AG04450 (cell line): ENCODE results near the gene HCST. TPM values are rescaled to one million over a fixed set of nuclear protein-coding genes. Genes with fewer than 3 reads are reported as not detected.
A peak's percentile ranks its signal among the peaks of the same experiment; 100 is the strongest.

Experiments used
- CTCF ChIA-PET: fragments of 300-600, 350-600 bp; formaldehyde crosslinking; extraction: SDS; loops from one replicate; lab custom pipeline; 2022; ENCODE audit warnings: antibody characterized with exemption, inconsistent platforms; lab: Charles Lee
- POLR2A ChIA-PET: fragments of 350-600 bp; formaldehyde crosslinking; extraction: SDS; loops from one replicate; lab custom pipeline; 2021; ENCODE audit warnings: antibody characterized with exemption, inconsistent platforms; lab: Yijun Ruan, JAX
- DNase-seq: peaks from one replicate; pipeline ENCODE4 v3.0.0-alpha.2; 2011; ENCODE audit warnings: low read depth, low spot score
- H3K27ac ChIP-seq: one replicate; pipeline ENCODE4 v1.5.1; 2012; ENCODE audit warnings: low read depth, low read length, control low read depth
- H3K27me3 ChIP-seq: one replicate; pipeline ENCODE4 v1.6.0; 2012; ENCODE audit warnings: low read length; ENCODE audit not compliant: control insufficient read depth, insufficient read depth
- H3K4me3 ChIP-seq: 2 replicates; pipeline ENCODE4 v1.5.1; 2011; ENCODE audit warnings: mild to moderate bottlenecking, low read depth, low read length, control low read depth
- H3K9me3 ChIP-seq: 2 replicates; pipeline ENCODE4 v1.5.1; 2012; ENCODE audit warnings: low read length; ENCODE audit not compliant: control insufficient read depth, insufficient read depth
- polyA plus RNA-seq: library from polyadenylated mRNA; depleted of rRNA; stranded (reverse); fragments of >200 nt; gene quantifications from 2 replicates; pipeline ENCODE4 v1.2.3, GENCODE V29; 2011
- TF ChIP-seq, protein P1 (sequence below): IDR thresholded peaks from 2 replicates; pipeline ENCODE4 v1.5.1; 2011; ENCODE audit warnings: low read depth, low read length, control low read depth, inconsistent platforms

Gene HCST
- polyA plus RNA-seq, 1 experiment = 0.31 TPM

DNA sequence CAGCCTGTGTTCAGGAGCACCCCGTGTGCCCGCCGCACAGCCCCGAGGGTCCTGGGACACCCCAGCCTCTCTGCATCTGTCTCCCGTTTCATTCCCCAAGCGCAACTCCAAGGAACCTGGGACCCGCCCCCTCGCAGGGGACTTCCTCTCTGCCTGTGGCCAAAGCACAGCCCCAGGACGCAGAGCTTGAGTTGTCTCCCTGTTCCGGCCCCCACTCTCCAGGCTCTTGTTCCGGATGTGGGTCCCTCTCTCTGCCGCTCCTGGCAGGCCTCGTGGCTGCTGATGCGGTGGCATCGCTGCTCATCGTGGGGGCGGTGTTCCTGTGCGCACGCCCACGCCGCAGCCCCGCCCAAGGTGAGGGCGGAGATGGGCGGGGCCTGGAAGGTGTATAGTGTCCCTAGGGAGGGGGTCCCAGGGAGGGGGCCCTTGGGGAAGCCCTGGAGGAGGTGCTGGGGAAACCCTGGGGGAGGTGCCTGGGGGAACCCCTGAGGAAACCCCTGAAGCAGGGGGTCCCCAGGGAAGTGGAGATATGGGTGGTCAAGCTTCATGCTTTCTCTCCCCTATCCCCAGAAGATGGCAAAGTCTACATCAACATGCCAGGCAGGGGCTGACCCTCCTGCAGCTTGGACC, 1.3 kb downstream of the HCST start:
- Histone ChIP-seq H3K27me3 (no peaks in the 10 kb centered on the region), H3K4me3 (peak overlapping the region; percentile 37), H3K27ac (peak overlapping the region; percentile 68), H3K9me3 (no peaks in the 10 kb centered on the region; the same call in 1 of the 2 replicates)
- ChIA-PET CTCF (interaction anchor here (0.8 kb wide), 1 partner anchor 27 kb away, joined by 3 read pairs; no protein-coding TSS in a partner anchor), POLR2A (interaction anchor here (0.6 kb wide), 1 partner anchor 20 kb away, joined by 5 read pairs; no protein-coding TSS in a partner anchor)
- DNase-seq = no peak
- TF ChIP-seq, protein P1, sequence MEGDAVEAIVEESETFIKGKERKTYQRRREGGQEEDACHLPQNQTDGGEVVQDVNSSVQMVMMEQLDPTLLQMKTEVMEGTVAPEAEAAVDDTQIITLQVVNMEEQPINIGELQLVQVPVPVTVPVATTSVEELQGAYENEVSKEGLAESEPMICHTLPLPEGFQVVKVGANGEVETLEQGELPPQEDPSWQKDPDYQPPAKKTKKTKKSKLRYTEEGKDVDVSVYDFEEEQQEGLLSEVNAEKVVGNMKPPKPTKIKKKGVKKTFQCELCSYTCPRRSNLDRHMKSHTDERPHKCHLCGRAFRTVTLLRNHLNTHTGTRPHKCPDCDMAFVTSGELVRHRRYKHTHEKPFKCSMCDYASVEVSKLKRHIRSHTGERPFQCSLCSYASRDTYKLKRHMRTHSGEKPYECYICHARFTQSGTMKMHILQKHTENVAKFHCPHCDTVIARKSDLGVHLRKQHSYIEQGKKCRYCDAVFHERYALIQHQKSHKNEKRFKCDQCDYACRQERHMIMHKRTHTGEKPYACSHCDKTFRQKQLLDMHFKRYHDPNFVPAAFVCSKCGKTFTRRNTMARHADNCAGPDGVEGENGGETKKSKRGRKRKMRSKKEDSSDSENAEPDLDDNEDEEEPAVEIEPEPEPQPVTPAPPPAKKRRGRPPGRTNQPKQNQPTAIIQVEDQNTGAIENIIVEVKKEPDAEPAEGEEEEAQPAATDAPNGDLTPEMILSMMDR = no peak

DNA sequence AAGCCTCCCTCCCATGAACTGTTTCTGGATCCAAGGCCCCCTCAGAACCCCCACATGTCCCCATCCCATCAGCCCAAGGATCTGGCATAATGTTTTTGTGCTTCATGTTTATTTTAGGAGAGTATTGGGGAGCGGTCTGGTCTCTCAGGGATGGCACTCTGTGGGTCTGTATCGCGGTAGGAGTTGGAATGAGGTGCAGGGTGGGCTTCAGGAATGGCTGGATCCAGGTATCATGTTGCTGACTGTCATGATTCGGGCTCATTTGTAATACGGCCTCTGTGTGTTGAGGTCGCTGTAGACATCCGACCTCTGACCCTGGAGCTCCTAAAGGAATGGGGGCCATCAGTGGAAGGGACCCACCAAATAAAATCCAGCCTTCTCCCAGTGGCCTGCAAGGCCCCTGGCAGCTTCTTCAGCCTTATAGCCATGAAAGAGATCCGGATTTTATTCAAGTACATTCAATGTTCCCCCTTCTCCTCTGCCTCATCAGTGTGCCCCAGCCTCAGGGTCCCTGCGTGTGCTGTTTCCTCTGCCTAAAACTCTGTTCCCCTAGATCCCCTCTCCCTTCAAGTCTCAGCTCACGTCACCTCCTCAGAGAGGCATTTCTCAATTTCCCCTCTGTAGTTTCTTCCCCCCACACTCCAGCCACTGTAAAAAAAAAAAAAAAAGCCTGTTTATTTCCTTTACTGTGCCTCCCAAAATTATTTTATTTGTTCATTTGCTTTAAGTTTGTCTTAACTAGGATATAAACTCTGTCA, 2.2 kb downstream of the HCST start:
- Histone ChIP-seq H3K27me3 (no peaks in the 10 kb centered on the region), H3K27ac (peak overlapping the region; percentile 61), H3K4me3 (no peak overlapping the region), H3K9me3 (no peaks in the 10 kb centered on the region; the same call in 1 of the 2 replicates)
- TF ChIP-seq, protein P1 = no peak
- ChIA-PET CTCF (interaction anchor here (0.7 to 2.5 kb wide), 3 partner anchors 22 to 27 kb away, joined by 3 to 10 read pairs (median 4); no protein-coding TSS in a partner anchor), POLR2A (no interaction called here)
- no peak for DNase-seq

DNA sequence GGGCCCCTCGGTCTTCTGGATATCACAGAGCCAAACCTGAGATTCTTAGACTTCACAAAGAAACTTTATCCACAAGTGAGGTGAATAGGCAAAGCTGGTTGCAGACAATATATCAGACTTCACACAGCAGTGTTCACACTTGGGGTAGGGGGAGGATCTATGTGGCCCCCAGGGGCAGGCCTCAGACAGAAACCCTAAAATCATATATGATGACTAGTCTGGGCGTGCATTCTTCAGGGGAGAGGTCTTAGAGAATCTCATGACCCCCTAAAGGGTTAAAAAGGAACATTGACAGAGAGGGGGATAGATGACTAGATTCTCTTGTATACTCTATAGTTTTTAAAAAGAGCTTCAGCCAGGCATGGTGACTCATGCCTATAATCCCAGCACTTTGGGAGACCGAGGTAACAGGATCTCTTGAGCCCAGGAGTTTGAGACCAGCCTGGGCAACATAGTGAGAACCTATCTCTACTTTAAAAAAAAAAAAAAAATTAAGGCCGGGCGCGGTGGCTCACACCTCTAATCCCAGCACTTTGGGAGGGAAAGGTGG, 2.9 kb downstream of the HCST start:
- Histone ChIP-seq H3K27ac (peak overlapping the region; percentile 61), H3K4me3 (no peak overlapping the region), H3K9me3 (no peaks in the 10 kb centered on the region; the same call in 1 of the 2 replicates), H3K27me3 (no peaks in the 10 kb centered on the region)
- TF ChIP-seq, protein P1 = no peak
- ChIA-PET POLR2A (no interaction called here), CTCF (interaction anchor here (0.5 to 2.5 kb wide), 3 partner anchors 12 to 26 kb away, joined by 4 to 10 read pairs (median 8); no protein-coding TSS in a partner anchor)
- DNase-seq = no peak

DNA sequence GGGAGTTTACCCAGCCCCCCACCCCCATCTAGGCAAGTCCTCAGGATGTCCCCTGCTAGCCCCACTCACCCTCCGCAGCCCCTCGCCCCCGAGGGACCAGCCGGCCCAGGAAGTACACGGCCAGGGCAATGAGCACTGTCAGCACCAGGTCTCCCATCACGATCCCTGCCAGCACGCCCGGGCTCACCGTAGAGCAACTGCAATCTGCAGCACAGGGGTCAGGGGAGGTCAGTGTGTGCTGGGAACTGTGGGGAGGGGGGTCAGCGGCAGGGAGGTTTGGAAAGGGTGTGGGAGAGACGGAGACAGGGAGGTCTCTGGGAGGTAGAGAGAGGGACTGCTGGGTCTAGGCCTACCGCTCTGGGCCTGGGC, 5.0 kb downstream of the HCST start:
- no peaks in the 10 kb centered on the region for H3K27me3 ChIP-seq
- no peak for DNase-seq
- CTCF ChIA-PET = interaction anchor here (2.5 kb wide), 1 partner anchor 24 kb away, joined by 10 read pairs; no protein-coding TSS in a partner anchor
- H3K9me3 ChIP-seq = no peaks in the 10 kb centered on the region
- H3K4me3 ChIP-seq = no peak overlapping the region
- POLR2A ChIA-PET = no interaction called here
- H3K27ac ChIP-seq = no peak overlapping the region
- TF ChIP-seq, protein P1 = no peak
